NCI-H2227 (cell line): ENCODE data around the gene LRP1.

Experiments
- DNase-seq: peaks from one replicate; lab custom pipeline; 2025; ENCODE audit not compliant: unreplicated experiment; lab: John Stamatoyannopoulos, UW

LRP1 gene

DNA sequence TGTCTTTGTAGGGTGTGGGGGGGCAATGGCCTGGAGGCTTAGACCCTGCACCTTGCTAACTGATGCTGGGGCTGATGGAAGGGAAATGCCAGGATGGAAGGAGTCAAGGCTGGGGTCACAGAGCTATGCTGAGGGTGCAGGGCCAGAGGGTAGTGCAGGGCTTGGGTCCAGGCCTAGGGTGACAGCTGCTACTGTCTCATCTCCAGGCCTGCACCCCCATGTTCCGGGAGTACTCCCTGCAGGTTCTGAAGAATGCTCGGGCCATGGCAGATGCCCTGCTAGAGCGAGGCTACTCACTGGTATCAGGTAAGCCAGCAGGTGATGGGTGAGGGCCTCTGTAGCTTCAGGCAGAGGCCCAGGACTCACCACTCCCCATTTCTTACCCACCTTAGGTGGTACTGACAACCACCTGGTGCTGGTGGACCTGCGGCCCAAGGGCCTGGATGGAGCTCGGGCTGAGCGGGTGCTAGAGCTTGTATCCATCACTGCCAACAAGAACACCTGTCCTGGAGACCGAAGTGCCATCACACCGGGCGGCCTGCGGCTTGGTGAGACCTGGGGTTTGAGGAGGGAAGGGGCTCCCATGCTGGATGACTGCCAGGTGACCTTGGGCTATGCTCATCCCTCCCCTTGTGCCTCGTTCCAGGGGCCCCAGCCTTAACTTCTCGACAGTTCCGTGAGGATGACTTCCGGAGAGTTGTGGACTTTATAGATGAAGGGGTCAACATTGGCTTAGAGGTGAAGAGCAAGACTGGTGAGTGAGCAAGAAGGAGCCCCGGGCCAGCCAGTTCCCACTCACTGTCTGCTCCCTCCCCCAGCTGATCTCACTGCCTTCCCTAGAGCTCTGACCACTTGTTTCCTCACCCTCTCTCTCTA, 105.3 kb downstream of the LRP1 start:
- no peak for DNase-seq

DNA sequence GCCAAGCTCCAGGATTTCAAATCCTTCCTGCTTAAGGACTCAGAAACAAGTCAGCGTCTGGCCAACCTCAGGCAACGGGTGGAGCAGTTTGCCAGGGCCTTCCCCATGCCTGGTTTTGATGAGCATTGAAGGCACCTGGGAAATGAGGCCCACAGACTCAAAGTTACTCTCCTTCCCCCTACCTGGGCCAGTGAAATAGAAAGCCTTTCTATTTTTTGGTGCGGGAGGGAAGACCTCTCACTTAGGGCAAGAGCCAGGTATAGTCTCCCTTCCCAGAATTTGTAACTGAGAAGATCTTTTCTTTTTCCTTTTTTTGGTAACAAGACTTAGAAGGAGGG, 105.9 kb downstream of the LRP1 start:
- DNase-seq, result no peak

DNA sequence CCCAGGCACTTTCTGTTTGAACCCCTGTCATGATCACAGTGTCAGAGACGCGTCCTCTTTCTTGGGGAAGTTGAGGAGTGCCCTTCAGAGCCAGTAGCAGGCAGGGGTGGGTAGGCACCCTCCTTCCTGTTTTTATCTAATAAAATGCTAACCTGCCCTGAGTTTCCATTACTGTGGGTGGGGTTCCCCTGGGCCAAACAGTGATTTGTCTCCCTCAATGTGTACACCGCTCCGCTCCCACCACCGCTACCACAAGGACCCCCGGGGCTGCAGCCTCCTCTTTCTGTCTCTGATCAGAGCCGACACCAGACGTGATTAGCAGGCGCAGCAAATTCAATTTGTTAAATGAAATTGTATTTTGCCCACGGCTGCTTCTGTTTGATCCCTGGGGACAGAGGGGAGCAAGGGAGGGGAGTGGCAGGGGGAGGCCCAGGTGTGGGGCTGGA, 106.3 kb downstream of the LRP1 start:
- no peak for DNase-seq

DNA sequence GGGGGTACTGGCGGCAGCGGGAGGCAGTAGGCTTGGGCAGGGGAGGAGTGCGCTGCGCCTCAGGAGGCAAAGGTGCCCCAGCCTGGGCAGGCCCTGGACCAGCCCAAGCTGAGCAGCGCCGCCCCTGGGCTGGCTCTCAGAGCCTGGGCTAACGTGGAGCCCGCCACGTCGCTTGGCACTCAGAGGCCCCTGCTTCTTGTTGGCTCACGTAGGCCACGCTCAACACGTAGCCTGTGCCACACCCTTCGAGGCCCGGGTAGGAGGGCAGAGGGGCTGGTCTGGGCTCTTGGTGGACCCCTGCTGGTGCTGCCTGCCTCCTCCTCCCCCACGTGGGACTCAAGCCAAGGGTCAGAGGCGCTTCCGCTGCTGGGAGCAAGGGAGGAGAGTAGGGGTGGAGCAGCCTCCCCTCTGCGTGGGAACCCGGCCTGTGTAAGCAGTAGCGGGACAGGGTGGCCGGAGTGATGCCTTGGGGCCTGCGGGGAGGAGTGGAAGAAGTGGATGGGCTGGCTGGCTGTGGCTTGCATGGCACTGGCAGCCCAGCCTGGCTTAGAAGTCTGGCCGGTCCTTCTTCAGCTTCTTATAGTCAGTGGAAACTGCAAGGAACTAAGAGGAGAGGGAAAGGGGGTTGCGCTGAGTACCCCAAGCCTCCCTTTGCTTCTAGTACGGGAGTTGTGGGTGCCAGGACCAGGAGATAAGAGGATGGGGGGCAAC, 106.9 kb downstream of the LRP1 start:
- peak; percentile 20 for DNase-seq

DNA sequence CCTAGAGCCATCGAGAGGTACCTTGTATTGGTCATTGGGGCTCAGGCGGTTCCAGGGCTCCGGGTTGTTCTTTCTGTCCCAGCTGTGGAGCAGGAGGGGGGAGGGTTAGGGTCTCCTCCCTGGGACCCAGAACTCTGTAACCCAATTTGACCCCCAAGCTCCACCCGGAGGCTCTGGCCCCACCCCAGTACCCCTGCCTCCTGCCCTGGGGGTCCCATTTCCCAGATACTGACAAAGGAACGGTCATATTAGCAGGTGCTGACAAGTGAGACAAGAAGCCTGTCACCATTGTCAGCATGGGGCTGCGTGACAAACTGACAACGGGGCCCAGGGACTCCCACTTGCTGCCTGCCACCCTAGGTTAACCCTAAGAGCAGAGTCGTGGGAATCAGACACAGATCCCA, 107.4 kb downstream of the LRP1 start:
- DNase-seq, result no peak

DNA sequence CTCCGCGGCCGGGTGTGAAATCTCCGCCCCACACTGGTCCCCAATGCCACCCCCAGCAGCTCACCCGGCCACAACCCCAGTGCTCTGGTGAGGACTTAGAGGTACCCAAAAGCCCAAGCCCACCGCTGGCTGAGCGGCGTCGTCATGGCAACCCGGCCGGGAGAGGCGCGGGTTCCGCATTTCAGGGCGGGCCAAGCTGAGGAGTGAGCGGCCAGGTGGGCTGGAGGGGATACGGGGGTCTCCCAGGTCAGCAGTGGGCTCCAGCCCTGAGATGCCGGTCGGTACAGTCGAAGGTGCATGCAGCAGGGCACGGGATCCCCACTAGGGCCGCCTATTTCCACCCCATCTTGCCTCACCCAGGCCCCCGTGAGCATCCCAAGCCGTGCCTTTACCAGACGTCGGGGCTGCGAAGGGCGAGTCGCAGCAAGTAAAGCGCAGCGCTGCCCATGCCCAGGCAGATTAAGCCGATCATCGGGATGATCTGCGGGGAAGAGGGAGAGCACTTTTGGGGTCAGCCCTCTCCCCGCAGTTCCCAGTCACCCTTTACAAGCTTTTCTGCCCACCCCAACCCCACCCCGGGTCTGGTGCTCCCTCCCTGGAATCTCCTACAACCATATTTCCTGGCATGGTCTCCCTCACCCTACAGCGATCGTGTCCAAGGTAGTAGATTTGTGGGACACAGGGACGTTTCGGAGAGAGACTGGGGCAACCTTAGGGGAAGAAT, 108.1 kb downstream of the LRP1 start:
- no peak for DNase-seq

DNA sequence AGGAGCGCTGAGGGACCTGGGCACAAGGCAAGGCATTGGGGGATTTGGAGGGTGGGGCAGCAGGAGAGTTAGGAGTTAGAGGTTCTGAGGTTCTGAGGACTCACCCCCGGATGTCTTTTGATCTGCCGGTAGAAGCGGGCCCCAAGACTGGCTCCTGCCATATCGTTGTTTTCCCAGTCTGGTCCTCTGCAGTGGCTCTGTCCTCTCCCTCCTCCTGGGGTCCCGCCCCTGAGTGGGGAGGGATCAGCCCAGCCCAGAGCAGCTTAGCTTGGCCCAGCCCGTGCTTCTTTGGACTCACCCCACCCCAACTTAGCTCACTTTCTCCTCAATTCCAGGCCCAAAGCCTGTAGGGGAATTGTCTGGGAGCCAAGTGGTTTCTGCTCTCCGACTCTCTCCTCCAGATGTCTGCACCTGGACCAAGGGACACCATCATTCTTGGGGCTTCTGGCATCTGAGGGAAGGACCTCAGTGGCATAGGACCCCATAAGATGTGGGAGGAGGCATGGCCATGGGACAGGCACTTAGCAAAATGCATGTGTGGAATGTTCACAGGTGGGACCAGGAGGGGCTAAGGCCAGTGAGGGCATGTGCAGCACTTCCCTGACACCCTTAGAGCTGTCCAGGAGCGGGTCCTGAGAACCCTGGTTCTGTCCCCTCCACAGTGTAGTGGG, 108.8 kb downstream of the LRP1 start:
- no peak for DNase-seq

DNA sequence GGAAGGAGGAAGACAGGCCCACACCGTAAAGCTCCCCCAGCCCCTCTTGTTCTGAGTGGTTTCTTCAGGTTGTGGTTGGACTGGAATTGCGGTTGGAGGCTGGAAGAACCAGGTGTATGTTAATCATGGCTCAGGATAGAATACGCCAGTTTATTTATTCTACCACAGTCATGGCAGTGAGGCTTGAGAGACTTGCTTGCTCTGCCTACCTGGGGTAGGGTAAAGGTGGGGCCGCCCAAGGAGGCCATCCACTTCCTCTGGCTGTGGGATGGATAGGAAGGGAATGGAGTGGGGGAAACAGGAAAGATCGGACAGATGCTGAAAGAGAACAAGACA, 109.3 kb downstream of the LRP1 start:
- DNase-seq, result no peak

DNA sequence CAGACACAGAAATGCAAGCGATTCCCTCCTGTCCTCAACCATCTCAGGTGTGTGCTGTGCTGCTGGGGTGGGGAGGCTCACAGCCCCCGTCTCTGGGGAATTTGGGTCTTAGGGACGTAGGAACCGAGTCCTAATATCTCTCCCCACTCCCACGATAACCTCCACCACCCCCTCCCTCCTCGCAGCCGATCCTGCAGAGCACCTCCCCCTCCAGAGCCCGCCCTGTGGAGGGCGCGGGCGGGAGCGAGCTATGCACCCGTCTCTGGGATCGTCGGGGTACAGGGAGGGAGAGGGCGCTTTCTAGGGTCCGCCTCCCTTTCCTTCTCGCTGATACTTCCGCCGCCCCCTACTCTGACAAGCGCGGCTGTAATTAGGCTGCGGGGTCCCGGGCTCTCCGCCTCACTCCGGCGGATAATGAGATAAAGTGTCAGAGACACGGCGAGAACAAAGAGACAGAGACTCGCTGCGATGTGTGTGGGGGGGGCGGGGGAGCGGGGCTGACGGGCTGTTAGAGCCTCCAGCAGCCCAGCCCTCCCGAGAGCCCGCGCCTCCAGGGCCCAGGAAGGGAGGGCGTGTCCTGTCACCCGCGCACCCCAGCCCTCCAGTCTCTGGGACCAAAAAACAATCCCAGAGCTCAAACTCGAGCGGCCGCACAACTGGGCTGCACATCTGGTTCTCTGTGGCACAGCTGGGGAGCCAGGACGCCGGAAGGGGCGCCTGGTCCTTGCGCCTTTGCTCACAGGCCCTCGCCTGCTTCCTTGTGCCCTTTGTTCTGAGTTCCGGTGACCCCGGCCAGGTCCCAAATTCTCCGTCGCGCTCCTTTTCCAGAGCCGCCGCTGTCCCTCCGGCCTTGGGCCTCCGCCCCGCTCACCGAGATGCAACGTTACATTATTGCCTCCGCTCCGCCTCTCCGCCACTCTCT, 109.9 kb downstream of the LRP1 start:
- peak; percentile 36 for DNase-seq

DNA sequence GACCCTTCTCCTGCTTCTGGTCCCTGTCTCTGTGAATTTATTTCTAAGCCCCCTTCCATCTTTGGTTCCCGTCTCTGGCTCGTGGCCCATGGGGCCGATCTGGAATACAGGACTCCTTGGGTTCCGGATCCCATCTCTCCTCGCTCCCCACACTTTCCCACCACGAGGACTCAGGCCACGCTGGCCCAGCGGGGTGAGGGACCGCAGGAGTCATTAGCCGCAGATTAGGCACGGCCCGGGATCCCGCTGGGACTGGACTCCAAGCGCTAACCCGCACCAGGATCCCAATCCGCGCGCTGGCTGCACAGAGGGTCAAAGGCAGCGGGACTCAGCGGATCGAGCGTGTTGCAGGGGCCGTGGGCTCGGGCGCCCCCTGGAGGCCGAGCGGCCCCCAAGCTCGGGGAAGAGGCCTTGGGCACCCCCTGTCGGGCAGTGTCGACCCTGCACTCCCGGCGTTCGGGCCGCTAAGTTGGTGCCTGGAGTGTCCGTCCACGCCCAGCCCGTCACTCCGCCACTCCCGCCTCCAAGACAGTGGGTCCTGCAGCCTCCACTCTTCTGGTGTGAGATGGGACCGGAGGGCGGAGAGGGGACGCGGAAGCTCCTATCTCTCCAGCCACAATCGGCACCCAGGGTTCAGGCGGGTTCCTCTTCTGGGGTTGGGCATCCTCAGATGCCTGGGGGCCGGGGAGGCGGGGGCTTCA, 110.7 kb downstream of the LRP1 start:
- peak; percentile 84 for DNase-seq

DNA sequence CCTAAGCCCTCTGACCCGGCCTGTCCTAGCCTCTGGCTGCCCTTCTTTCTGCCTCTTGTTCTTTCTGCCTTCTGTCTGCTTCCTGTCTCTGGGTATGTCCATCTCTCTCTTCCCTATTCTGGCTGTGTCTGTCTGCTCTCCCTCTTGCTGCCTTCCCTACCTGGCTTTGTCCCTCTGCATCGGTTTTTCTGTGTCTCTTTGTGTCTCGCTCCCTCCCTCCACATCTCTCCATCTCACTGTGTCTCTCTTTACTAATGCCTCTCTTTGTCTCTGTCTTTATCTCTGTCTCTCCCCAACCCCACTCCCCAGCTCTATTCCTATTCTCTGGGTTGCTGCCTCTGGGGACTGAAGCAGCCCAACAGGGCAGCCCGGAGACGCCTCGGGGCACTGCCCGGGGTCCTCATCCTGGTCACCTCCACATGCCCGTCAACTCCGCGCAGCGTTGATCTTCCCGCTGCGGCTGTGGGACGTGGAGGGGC, 111.3 kb downstream of the LRP1 start:
- no peak for DNase-seq

DNA sequence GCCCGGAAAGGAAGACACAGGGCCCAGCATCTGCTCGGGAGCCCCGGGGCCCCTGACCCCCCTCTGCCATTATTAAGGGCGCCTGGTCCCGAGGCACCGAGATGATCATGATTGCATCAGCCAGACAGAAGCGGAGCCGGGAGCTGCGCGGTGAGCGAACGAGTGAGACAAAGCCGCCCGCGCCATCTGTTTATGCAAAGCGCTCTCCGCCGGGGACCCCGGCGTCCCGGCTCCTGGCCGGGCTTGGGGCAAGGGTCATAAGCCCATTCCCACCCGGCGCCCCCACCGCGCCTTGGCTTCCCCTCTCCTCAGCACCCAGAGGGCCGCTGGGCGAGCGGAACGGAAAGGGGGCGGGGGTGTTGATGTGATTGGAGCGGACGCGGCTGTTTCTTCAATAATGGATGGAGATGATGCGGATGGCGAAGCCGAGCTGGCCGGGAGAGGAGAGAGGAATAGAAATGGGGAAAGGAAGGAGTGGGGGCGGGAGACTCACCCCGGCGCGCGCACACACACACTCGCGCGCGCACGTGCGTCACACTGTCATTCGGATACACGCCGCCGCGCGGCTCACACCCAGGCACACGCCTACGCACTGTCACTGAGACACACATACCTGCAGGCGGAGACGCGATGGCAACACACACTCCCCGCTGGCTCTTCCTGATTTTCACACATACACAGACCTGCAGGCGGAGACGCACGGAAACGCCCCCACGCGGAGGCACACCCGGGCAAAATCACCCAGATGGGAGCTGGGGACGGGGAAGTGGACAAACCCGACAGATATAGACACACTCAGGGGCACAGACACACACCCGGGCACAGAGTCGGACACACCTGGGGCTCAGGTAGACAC, 112.0 kb downstream of the LRP1 start:
- peak; percentile 51 for DNase-seq

DNA sequence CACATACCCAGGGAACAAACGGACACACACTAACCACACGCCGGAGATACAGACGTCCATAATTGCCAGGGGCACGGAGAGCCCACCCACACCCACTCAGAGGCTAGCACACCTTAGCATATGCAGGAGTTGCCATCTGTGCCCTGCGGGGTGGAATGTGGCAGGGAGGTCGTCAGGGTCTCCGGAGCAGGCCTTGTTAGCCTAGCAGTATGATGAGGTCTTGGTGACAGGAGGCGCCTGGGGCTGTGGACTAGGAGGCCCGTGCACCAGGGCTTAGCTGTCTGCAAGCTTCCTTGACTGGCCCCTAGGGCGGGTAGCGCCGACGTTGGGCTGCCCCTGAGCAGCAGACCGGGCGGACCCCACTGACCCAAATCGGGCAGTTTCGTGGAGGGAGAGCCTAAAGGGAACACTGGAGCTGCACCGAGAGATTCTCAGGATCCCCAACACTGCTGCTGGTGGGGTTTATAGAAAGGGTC, 112.7 kb downstream of the LRP1 start:
- no peak for DNase-seq

DNA sequence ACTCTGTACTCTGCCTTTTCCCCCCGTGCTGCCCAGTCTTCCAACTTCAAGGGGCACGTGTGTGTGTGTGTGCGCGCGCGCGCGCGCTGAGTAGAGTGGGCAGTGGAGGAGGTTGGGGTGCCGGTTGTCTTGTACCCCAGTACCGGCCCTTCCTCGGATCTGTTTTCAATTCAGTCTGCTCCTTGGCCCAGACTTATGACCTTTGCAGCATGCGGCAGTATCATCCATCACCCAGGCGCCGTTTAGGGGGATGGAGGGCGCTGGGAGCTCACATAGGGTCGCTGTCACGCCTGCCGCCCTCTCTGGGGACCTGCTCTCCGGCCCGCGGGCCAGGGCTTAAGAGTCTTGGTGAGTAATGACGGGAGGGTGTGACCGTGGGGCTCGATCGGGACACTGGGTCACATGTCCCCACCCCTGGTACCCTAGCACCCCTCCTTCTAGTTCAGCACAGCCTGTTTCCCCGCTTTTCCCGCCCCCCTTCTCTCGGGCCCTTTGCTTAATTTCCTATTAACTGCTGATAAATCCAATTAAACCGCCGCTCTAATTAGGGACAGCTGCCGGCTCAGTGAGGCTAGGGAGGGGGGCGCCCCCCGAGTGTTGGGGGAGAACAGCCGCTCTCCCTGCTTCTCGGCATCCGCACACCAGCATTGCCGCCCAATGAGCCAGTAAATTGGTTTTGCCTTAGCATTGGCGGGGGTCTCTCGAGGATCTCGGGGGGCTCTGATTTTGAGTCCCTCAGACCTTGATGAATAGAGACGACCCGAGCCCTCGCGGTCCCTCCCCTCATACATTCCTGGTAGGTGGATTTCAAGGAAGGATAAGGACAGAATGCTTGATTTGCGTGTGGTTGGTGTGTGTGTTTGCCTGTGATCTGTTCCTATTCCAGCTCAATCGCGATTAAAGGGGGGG, 113.4 kb downstream of the LRP1 start:
- DNase-seq, result no peak

DNA sequence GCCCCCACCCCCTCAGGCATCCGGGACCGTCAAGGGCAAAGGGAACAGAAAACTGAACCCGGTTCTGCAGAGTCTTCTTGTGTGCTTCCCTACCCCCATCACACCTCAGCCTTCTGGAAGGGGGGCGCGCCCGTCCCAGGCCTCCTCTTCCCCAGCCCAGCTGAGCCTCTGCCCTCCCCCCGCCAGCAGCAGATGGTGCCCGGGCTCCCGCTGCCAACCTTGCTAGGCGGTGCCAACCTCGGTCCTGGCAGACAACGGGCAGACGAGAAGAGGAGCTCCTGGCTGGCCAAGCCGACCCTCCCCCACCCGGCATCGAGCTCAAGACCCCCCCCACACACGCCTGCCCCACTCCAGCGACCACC, 114.0 kb downstream of the LRP1 start:
- DNase-seq, result peak; percentile 12

DNA sequence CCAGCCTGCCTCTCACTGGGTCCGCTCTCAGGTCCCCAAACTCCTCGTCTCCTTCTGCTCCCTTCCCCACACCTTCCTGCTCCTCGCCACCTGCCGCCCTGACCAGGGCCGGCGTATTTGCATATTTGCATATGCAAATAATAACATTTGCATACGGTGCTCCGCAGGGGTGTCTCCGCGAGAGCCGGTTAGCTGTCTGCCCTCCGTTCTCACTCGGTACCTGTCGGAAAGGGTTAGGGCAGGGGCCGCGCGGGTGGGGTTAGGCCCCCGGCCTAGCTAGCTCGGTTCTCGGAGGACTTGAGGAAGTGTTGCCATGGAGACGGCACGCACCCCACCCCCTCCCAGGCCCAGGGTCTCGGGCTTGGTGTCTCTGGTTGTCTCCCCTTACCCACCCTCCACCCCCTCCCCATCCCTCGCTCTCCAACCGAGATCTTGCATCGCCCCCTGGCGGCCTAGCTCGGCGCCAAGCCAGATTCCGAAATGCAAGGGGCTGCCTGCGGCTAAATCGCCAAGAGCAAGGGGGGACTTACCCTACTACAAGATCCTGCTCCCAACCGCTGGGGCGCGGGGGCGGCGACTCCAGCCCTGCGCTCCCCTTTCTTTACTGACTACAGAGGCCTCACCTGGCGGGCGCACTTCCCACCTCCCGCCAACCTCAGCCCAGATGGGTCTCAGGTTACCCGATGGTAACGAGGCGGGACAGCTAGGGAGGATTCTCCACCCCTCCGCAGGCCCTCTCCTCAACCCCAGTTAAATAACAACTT, 114.6 kb downstream of the LRP1 start:
- DNase-seq, result peak; percentile 82
